ENCODE data around the gene ERAP2.

GRCh38 chr5:96879665-96880064, 3.4 kb downstream of the ERAP2 start:
- TF ChIP-seq ZNF274 (IDR thresholded peaks at IDR 0.05; ENCODE audit: low read depth, low read length) (no peak), YY1 (IDR thresholded peaks at IDR 0.05; ENCODE audit: insufficient read depth, insufficient read length) (no peak)
